ENCODE data around the gene NELFA. TPM values are rescaled to one million over a fixed set of nuclear protein-coding genes. Genes with fewer than 3 reads are reported as not detected.

The NELFA gene
- polyA plus RNA-seq (2013, experiment 1 of 2), result 42.9 TPM
- polyA plus RNA-seq (2013, experiment 2 of 2), result 44.3 TPM

- peak; percentile 98 for DNase-seq (ENCODE audit: low spot score)
- Histone ChIP-seq H3K4me2 (ENCODE audit: insufficient read depth, low read length, poor library complexity, severe bottlenecking) (peak within 1 kb of the TSS; percentile 85), H2BK12ac (ENCODE audit: low read length) (peak within 1 kb of the TSS; percentile 78), H4K8ac (ENCODE audit: low read depth, low read length) (peak within 1 kb of the TSS; percentile 43), H4K91ac (ENCODE audit: low read depth, low read length, poor library complexity) (peak within 1 kb of the TSS; percentile 72), H3K18ac (ENCODE audit: low read length) (peak within 1 kb of the TSS; percentile 100), H2BK15ac (ENCODE audit: low read length) (peak within 1 kb of the TSS; percentile 98), H3K9ac (ENCODE audit: low read depth, low read length, poor library complexity) (peak within 1 kb of the TSS; percentile 100), H3K36me3 (replicated peaks in 1 of 2; ENCODE audit: control insufficient read depth in 2 of 2, insufficient read depth in 2 of 2, low read length in 2 of 2) (peaks cover 8 to 33% of the 10 kb centered on the region in 2 donors), H3K14ac (ENCODE audit: low read length) (peak within 1 kb of the TSS; percentile 100), H3K23ac (ENCODE audit: low read depth, low read length, poor library complexity) (peak within 1 kb of the TSS; percentile 100), H3K4ac (ENCODE audit: low read length) (no peak within 1 kb of the TSS), H3K4me3 (ENCODE audit: low read length in 2 of 2) (peak within 1 kb of the TSS; percentile 88 to 99), H2BK5ac (ENCODE audit: low read length) (peak within 1 kb of the TSS; percentile 80), H2AFZ (ENCODE audit: low read length) (peak within 1 kb of the TSS; percentile 98), H2AK5ac (ENCODE audit: low read depth, low read length) (peak within 1 kb of the TSS; percentile 70), H2BK120ac (ENCODE audit: low read depth, low read length) (peak within 1 kb of the TSS; percentile 93), H3K27me3 (ENCODE audit: control insufficient read depth in 3 of 3, insufficient read depth in 3 of 3, low read depth in 1 of 3, low read length in 3 of 3) (no peaks in the 10 kb centered on the region), H3K9me3 (replicated peaks in 1 of 2; ENCODE audit: control insufficient read depth in 2 of 2, insufficient read depth in 1 of 2, low read depth in 1 of 2, low read length in 2 of 2) (no peaks in the 10 kb centered on the region), H3K27ac (replicated peaks; ENCODE audit: low read length) (peak within 1 kb of the TSS; percentile 96), H3K79me1 (ENCODE audit: low read depth, low read length) (peaks cover 10% of the 10 kb centered on the region), H3K4me1 (ENCODE audit: control insufficient read depth in 2 of 2, insufficient read depth in 1 of 2, low read depth in 1 of 2, low read length in 2 of 2) (peaks cover 0 to 6% of the 10 kb centered on the region in 2 donors)
- WGBS, 2 donors (ENCODE audit: extremely low coverage in 2 of 2, insufficient read length in 2 of 2, insufficient replicate concordance in 1 of 2), result no CpG with 5 or more reads among the region's 95 CpGs
Observed at GRCh38 chr4:2008921-2009650, at the start of gene NELFA. Gene NELFA (minus strand): TSS chr4:2008974. CDS start chr4:2008959, 15 bp downstream.

- Histone ChIP-seq H3K14ac (ENCODE audit: low read length) (no peak overlapping the region), H2AK5ac (ENCODE audit: low read depth, low read length) (no peak overlapping the region), H3K27me3 (ENCODE audit: control insufficient read depth in 3 of 3, insufficient read depth in 3 of 3, low read depth in 1 of 3, low read length in 3 of 3) (peaks cover 0 to 47% (median 12%) of the 10 kb centered on the region in 3 experiments), H3K18ac (ENCODE audit: low read length) (no peak overlapping the region), H2BK5ac (ENCODE audit: low read length) (no peak overlapping the region), H2BK120ac (ENCODE audit: low read depth, low read length) (no peak overlapping the region), H3K9me3 (replicated peaks in 1 of 2; ENCODE audit: control insufficient read depth in 2 of 2, insufficient read depth in 1 of 2, low read depth in 1 of 2, low read length in 2 of 2) (no peaks in the 10 kb centered on the region), H2AFZ (ENCODE audit: low read length) (no peak overlapping the region), H3K4me1 (ENCODE audit: control insufficient read depth in 2 of 2, insufficient read depth in 1 of 2, low read depth in 1 of 2, low read length in 2 of 2) (peaks cover 1 to 24% of the 10 kb centered on the region in 2 donors), H3K4ac (ENCODE audit: low read length) (no peak overlapping the region), H4K91ac (ENCODE audit: low read depth, low read length, poor library complexity) (no peak overlapping the region), H3K36me3 (replicated peaks in 1 of 2; ENCODE audit: control insufficient read depth in 2 of 2, insufficient read depth in 2 of 2, low read length in 2 of 2) (peaks cover 0 to 14% of the 10 kb centered on the region in 2 donors), H3K23ac (ENCODE audit: low read depth, low read length, poor library complexity) (no peak overlapping the region), H2BK12ac (ENCODE audit: low read length) (no peak overlapping the region), H4K8ac (ENCODE audit: low read depth, low read length) (no peak overlapping the region), H3K4me2 (ENCODE audit: insufficient read depth, low read length, poor library complexity, severe bottlenecking) (peak overlapping the region; percentile 65), H3K79me1 (ENCODE audit: low read depth, low read length) (peaks cover 4% of the 10 kb centered on the region), H3K27ac (replicated peaks; ENCODE audit: low read length) (no peak overlapping the region), H3K4me3 (ENCODE audit: low read length in 2 of 2) (peak overlapping the region in 1 of 2 donors; percentile 71), H2BK15ac (ENCODE audit: low read length) (no peak overlapping the region), H3K9ac (ENCODE audit: low read depth, low read length, poor library complexity) (no peak overlapping the region)
- no CpG with 5 or more reads among the region's 26 CpGs for WGBS, 2 donors (ENCODE audit: extremely low coverage in 2 of 2, insufficient read length in 2 of 2, insufficient replicate concordance in 1 of 2)
- no peak for DNase-seq (ENCODE audit: low spot score)
Observed at GRCh38 chr4:2057382-2058065, 48.8 kb upstream of the NELFA start.

- Histone ChIP-seq H2BK15ac (ENCODE audit: low read length) (no peak overlapping the region), H3K36me3 (replicated peaks in 1 of 2; ENCODE audit: control insufficient read depth in 2 of 2, insufficient read depth in 2 of 2, low read length in 2 of 2) (no peaks in the 10 kb centered on the region), H2BK12ac (ENCODE audit: low read length) (no peak overlapping the region), H3K4me3 (ENCODE audit: low read length in 2 of 2) (no peak overlapping the region), H2AK5ac (ENCODE audit: low read depth, low read length) (no peak overlapping the region), H4K91ac (ENCODE audit: low read depth, low read length, poor library complexity) (no peak overlapping the region), H3K4me1 (ENCODE audit: control insufficient read depth in 2 of 2, insufficient read depth in 1 of 2, low read depth in 1 of 2, low read length in 2 of 2) (peaks cover 0 to 7% of the 10 kb centered on the region in 2 donors), H3K27ac (replicated peaks; ENCODE audit: low read length) (no peak overlapping the region), H3K4me2 (ENCODE audit: insufficient read depth, low read length, poor library complexity, severe bottlenecking) (no peak overlapping the region), H3K4ac (ENCODE audit: low read length) (no peak overlapping the region), H2AFZ (ENCODE audit: low read length) (no peak overlapping the region), H4K8ac (ENCODE audit: low read depth, low read length) (no peak overlapping the region), H3K9me3 (replicated peaks in 1 of 2; ENCODE audit: control insufficient read depth in 2 of 2, insufficient read depth in 1 of 2, low read depth in 1 of 2, low read length in 2 of 2) (no peaks in the 10 kb centered on the region), H3K79me1 (ENCODE audit: low read depth, low read length) (no peaks in the 10 kb centered on the region), H2BK120ac (ENCODE audit: low read depth, low read length) (no peak overlapping the region), H3K18ac (ENCODE audit: low read length) (no peak overlapping the region), H3K23ac (ENCODE audit: low read depth, low read length, poor library complexity) (no peak overlapping the region), H3K14ac (ENCODE audit: low read length) (no peak overlapping the region), H2BK5ac (ENCODE audit: low read length) (no peak overlapping the region), H3K9ac (ENCODE audit: low read depth, low read length, poor library complexity) (no peak overlapping the region), H3K27me3 (ENCODE audit: control insufficient read depth in 3 of 3, insufficient read depth in 3 of 3, low read depth in 1 of 3, low read length in 3 of 3) (peaks cover 0 to 20% (median 2%) of the 10 kb centered on the region in 3 experiments)
- no peak for DNase-seq (ENCODE audit: low spot score)
- no CpG with 5 or more reads among the region's 6 CpGs for WGBS, 2 donors (ENCODE audit: extremely low coverage in 2 of 2, insufficient read length in 2 of 2, insufficient replicate concordance in 1 of 2)
Observed at GRCh38 chr4:2054217-2054616, 45.4 kb upstream of the NELFA start.

GRCh38 chr4:2051086-2051485 is 42.3 kb upstream of the NELFA start:
- Histone ChIP-seq H2BK15ac (ENCODE audit: low read length) (no peak overlapping the region), H2BK12ac (ENCODE audit: low read length) (no peak overlapping the region), H3K4me2 (ENCODE audit: insufficient read depth, low read length, poor library complexity, severe bottlenecking) (no peak overlapping the region), H3K9me3 (replicated peaks in 1 of 2; ENCODE audit: control insufficient read depth in 2 of 2, insufficient read depth in 1 of 2, low read depth in 1 of 2, low read length in 2 of 2) (no peaks in the 10 kb centered on the region), H3K4me3 (ENCODE audit: low read length in 2 of 2) (no peak overlapping the region), H2BK5ac (ENCODE audit: low read length) (no peak overlapping the region), H3K36me3 (replicated peaks in 1 of 2; ENCODE audit: control insufficient read depth in 2 of 2, insufficient read depth in 2 of 2, low read length in 2 of 2) (no peaks in the 10 kb centered on the region), H3K79me1 (ENCODE audit: low read depth, low read length) (peaks cover 2% of the 10 kb centered on the region), H3K4me1 (ENCODE audit: control insufficient read depth in 2 of 2, insufficient read depth in 1 of 2, low read depth in 1 of 2, low read length in 2 of 2) (no peaks in the 10 kb centered on the region), H2AFZ (ENCODE audit: low read length) (no peak overlapping the region), H2AK5ac (ENCODE audit: low read depth, low read length) (no peak overlapping the region), H3K18ac (ENCODE audit: low read length) (peak overlapping the region; percentile 41), H3K14ac (ENCODE audit: low read length) (no peak overlapping the region), H3K27ac (replicated peaks; ENCODE audit: low read length) (no peak overlapping the region), H2BK120ac (ENCODE audit: low read depth, low read length) (no peak overlapping the region), H3K9ac (ENCODE audit: low read depth, low read length, poor library complexity) (no peak overlapping the region), H3K23ac (ENCODE audit: low read depth, low read length, poor library complexity) (no peak overlapping the region), H3K4ac (ENCODE audit: low read length) (no peak overlapping the region), H4K8ac (ENCODE audit: low read depth, low read length) (no peak overlapping the region), H3K27me3 (ENCODE audit: control insufficient read depth in 3 of 3, insufficient read depth in 3 of 3, low read depth in 1 of 3, low read length in 3 of 3) (peaks cover 0 to 4% (median 0%) of the 10 kb centered on the region in 3 experiments), H4K91ac (ENCODE audit: low read depth, low read length, poor library complexity) (no peak overlapping the region)
- no CpG with 5 or more reads among the region's 10 CpGs for WGBS, 2 donors (ENCODE audit: extremely low coverage in 2 of 2, insufficient read length in 2 of 2, insufficient replicate concordance in 1 of 2)
- no peak for DNase-seq (ENCODE audit: low spot score)
